ENCODE results near the gene CCDC80.
"Not testable (repeated sequence)": the region's sequence is repeated elsewhere in the genome, so short reads cannot be mapped to it uniquely, and the experiment has no call there.

- not testable (repeated sequence) for TF ChIP-seq CTCF, POLR2A (IDR thresholded peaks at IDR 0.05)
Measured at GRCh38 chr3:112665009-112665408, 24.1 kb upstream of the CCDC80 start.

Data from heart left ventricle (tissue), 13 donors.